SW 1271 (cell line): Measurements from ENCODE around the gene ACACA.
"Not testable (repeated sequence)": the region's sequence is repeated elsewhere in the genome, so short reads cannot be mapped to it uniquely, and the experiment has no call there.

Experiments
- DNase-seq, 2 experiments: peaks; one replicate each; lab custom pipeline; 2025; lab: John Stamatoyannopoulos, UW

The ACACA gene

DNA sequence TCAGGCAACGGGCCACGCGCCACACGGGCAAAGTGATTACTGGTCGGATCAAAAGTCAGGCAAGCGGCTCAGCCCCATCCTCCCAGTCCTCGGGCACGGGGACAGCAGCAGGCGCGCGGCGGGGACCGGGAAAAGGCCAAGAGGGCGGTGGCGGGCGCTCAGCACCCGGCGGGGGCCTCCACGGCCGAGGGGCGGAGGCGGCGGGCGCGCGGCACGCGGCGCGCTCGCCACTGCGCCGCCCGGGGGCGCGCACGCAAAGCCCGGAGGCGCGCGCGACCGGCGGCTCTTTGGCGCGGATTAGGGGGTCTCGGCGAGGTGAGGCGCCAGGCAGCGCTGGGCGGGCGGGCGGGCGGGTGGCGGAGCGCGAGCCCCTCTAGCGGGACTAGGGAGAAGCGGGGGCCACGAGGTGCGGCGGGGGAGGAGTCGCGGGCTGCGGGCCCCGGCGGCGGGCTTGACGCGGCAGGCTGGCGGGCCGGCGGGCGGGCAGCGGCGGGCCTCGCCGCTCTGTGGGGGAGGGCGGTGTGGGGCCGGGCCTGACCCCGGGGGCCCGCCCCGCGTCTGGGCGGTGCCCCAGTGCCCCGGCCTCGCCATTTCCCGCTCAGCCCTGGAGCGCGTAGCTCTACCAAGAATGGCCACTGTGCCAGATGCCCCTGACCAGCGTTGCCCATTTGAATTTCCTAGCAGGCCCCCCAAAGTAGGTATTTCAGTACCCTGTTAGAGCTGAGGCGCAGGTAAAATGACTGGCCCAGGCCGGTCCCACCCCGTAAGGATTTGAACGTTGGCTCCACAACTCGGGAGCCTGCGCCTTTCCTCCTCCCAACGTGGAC, at the start of gene ACACA, which contains the start of gene TADA2A:
Gene ACACA, minus strand, starts transcription at position 202 of the 827 bp plus-strand sequence. CDS start 537 bp downstream, outside the sequence.
Gene TADA2A, plus strand, starts transcription at position 252 of the 827 bp plus-strand sequence. CDS start 4,480 bp downstream, outside the sequence.
- DNase-seq: peak; percentile 53 to 77

GRCh38 chr17:37450112-37450511, 43.5 kb upstream of the ACACA start:
- no peak for DNase-seq

DNA sequence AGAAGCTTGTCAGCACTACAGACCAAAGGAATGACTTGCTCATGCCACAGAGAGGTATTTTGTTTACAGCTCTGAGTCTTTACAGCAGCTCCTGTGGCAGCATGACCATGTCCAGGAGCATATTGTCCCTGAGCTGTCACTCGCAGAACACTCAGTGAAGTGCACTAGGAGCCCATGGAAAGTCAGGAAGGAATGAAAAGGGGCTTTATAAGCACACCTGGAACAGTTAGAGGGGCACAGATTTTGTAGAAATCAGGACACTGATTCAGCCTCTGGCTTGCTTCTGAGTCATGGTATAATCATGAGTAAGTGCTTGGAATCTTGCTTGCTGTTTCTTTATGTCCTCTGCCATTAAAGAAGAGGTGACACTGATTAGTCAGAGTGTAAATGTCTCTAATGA, 41.0 kb upstream of the ACACA start:
- peak in 1 of 2 experiments; percentile 36 for DNase-seq

DNA sequence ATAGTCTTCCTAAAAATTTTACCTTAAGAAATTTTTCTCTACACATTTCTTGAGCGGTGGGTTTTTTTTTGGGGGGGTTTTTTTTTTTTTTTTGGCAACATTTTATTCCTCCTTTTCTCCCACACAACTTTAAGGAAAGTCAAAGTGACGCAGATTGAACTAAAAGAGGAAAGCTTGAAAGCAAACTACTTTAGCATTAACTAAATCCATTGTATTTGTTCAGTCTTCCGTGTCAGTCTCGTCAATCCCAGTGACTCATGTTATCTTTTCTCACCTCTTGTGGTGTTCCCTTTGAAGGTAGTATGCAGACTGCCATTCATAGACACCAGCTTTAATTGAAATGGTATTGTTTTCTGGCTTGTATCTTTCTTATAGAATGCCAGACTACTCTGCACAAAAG, 39.4 kb upstream of the ACACA start:
- no peak for DNase-seq

- not testable (repeated sequence) for DNase-seq
Observed at GRCh38 chr17:37441369-37442014, 34.9 kb upstream of the ACACA start.

GRCh38 chr17:37440424-37440823, 33.8 kb upstream of the ACACA start:
- DNase-seq: no peak

GRCh38 chr17:37438141-37438540, 31.5 kb upstream of the ACACA start:
- DNase-seq: no peak

GRCh38 chr17:37432671-37433070, 26.0 kb upstream of the ACACA start:
- no peak for DNase-seq

DNA sequence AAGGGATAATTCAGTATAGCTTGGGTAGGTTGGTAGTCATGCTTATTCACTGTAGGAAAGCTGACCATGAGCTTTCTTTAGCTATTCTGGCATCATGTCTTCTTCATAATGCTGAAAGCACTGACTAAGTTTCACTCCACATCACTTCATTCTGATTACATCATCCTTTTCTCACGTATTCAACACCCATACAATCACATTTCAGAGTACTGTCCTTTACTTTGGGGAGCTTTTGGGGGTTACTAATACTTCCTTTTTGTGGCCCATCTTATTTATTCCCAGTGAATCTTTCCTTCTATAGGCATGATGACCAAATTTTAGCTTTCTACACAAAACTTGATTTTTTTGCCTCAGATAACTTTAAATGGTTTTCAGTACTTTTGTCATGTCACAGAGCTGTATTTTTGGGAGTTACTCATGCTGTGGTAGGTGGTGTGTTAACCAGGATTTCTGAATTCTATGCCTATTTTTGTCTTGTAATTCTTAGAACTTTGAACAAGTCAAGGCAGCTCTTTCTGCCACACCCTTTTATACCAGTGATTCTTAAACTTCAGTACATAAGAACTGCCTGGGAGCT, 23.5 kb upstream of the ACACA start:
- DNase-seq: no peak

DNA sequence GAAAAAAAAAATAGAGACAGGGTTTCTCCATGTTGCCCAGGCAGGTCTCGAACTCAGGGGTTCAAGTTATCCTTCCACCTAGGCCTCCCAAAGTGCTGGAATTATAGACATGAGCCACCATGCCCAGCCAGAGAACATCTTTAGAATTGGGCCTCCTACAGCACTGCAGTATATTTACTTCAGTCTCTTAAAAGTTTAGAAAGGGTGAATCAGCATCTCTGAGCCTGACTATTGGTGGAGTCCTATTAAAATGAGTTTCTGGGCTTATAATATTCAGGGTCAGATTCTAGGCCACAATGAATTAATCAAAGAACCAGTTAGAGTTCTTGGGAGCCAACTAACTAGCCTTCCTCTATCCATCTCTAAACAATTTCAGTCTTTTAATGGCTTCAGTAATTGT, 22.8 kb upstream of the ACACA start:
- no peak for DNase-seq

GRCh38 chr17:37429039-37429438, 22.4 kb upstream of the ACACA start:
- no peak for DNase-seq

- DNase-seq: no peak
Observed at GRCh38 chr17:37425268-37425667, 18.6 kb upstream of the ACACA start.

DNA sequence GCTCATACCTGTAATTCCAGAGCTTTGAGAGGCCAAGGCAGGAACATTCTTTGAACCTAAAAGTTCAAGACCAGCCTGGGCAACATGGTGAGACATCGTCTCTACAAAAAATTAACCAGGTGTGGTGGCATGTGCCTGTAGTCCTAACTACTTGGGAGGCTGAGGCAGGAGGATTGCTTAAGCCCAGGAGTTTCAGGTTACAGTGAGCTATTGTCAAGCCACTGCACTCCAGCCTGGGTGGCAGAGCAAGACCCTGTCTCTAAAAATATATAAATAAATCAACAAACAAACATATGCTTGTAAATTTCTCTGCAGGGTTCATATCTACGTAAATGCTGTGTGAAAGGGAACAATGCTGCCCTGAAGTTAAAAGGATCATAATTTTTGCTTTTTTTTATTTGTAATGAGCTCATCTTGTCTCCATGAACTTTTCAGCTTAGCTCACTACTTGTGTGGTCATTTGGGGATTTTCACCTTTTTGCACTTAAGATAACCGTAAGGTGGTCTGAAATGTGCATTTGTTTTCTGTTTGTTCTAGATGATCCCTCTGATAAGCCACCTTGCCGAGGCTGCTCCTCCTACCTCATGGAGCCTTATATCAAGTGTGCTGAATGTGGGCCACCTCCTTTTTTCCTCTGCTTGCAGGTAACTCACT, 16.5 kb upstream of the ACACA start:
- no peak for DNase-seq

- DNase-seq: no peak
Observed at GRCh38 chr17:37417852-37418251, 11.2 kb upstream of the ACACA start.

GRCh38 chr17:37413875-37414519, 7.4 kb upstream of the ACACA start:
- peak in 1 of 2 experiments; percentile 15 for DNase-seq

GRCh38 chr17:37410357-37410756, 3.7 kb upstream of the ACACA start:
- DNase-seq: no peak

DNA sequence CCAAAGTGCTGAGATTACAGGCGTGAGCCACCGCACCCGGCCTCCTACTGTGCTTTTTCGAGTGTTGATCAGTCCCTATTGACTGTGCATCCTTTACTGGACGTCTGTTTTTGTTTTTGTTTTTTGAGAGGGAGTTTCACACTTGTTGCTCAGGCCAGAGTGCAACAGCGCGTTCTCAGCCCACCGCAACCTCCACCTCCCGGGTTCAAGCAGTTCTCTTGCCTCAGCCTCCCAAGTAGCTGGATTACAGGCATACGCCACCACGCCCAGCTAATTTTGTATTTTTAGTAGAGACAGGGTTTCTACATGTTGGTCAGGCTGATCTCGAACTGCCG, 1.5 kb upstream of the ACACA start:
- DNase-seq: not testable (repeated sequence)

DNA sequence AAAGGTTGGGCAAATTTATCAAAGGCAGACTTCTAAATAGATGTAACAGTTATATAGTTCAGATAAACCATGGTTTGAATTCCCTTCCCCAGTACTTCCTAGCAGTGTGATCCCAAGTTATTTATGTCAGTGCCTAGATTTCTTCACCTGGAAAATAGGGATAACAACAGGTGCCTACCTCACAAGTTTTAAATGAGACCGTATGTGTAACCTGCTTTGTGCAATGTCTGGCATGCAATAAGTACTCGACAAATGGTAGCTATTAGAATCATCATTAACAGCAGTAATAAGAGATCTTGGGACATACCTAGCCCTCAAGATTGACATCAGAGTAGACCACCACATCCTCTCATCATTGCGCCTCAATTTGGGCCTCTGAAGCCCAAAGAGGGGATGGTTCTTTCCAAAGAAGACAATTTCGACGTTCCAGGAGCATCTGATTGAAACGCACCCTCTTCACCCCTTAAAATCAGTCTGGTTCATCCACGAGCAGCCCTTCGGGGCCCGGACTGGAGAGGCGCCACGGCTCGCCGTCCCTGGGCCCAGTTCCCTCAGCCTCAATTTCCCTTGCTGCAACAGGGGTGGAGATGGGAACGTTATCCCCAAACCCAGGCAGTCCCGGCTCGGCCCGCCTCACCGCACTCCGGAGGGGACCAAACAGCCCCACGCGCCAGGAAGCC, 541 bp downstream of the ACACA start:
- no peak for DNase-seq

GRCh38 chr17:37405522-37405921, 1.1 kb downstream of the ACACA start:
- not testable (repeated sequence) for DNase-seq

DNA sequence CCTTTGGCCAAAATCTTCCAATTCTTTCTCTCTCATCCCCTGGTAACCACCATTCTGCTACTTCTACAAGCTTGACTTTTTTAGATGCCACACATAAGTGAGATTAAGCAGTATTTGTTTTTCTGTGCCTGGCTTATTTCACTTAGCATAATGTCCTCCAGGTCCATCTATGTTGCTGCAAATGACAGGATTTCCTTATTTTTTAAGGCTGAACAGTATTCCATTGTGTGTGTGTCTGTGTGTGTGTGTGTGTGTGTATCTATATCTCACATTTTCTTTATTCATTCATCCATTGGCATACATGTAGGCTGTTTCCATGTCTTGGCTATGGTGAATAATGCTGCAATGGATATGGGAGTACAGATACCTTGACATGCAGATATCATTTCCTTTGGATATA, 6.1 kb downstream of the ACACA start:
- no peak for DNase-seq

- DNase-seq: no peak
Observed at GRCh38 chr17:37399265-37399803, 7.3 kb downstream of the ACACA start.
